Activated CD4-positive, alpha-beta T cell treated with anti-CD3 and anti-CD28 coated beads, Interleukin-2, Interleukin-6, amounts not matched to agents 100 ng/mL and 50 ng/mL, durations not matched to agents 16 hours and 8 hours (primary cell): ENCODE measurements around the gene POM121L2.

Experiments used
- DNase-seq: peaks from one replicate; pipeline ENCODE4 v3.0.0-alpha.2; 2020

Gene POM121L2

GRCh38 chr6:27312146-27312949 is at the start of gene POM121L2:
Gene POM121L2 (minus strand): TSS chr6:27312273. CDS start chr6:27312170, 103 bp downstream.
- DNase-seq = peak; percentile 72

GRCh38 chr6:27359231-27359630 is 47.2 kb upstream of the POM121L2 start:
- no peak for DNase-seq

- DNase-seq = no peak
Observed at GRCh38 chr6:27358786-27359185, 46.7 kb upstream of the POM121L2 start.

GRCh38 chr6:27352850-27353249 is 40.8 kb upstream of the POM121L2 start:
- no peak for DNase-seq

- DNase-seq = no peak
Observed at GRCh38 chr6:27334141-27334540, 22.1 kb upstream of the POM121L2 start.

- DNase-seq = no peak
Observed at GRCh38 chr6:27333642-27334040, 21.6 kb upstream of the POM121L2 start.

- DNase-seq = peak; percentile 80
Observed at GRCh38 chr6:27332692-27333641, 20.9 kb upstream of the POM121L2 start.

GRCh38 chr6:27327023-27327738 is 15.1 kb upstream of the POM121L2 start:
- DNase-seq = no peak

- DNase-seq = no peak
Observed at GRCh38 chr6:27321901-27322300, 9.8 kb upstream of the POM121L2 start.

- DNase-seq = no peak
Observed at GRCh38 chr6:27321370-27321769, 9.3 kb upstream of the POM121L2 start.

- DNase-seq = no peak
Observed at GRCh38 chr6:27318973-27319372, 6.9 kb upstream of the POM121L2 start.

- DNase-seq = no peak
Observed at GRCh38 chr6:27314046-27314445, 2.0 kb upstream of the POM121L2 start.

- no peak for DNase-seq
Observed at GRCh38 chr6:27312950-27313271, 838 bp upstream of the POM121L2 start.

- no peak for DNase-seq
Observed at GRCh38 chr6:27311806-27312145, 297 bp downstream of the POM121L2 start.

- peak; percentile 58 for DNase-seq
Observed at GRCh38 chr6:27303613-27304272, 8.3 kb downstream of the POM121L2 start.

- peak; percentile 79 for DNase-seq
Observed at GRCh38 chr6:27297857-27298730, 14.0 kb downstream of the POM121L2 start.

GRCh38 chr6:27297484-27297856 is 14.6 kb downstream of the POM121L2 start:
- DNase-seq = no peak

- DNase-seq = no peak
Observed at GRCh38 chr6:27296106-27296783, 15.8 kb downstream of the POM121L2 start.

- DNase-seq = peak; percentile 78
Observed at GRCh38 chr6:27295301-27296079, 16.6 kb downstream of the POM121L2 start.

GRCh38 chr6:27294409-27294808 is 17.7 kb downstream of the POM121L2 start:
- DNase-seq = no peak
